HT-29 (cell line): ENCODE measurements around the gene PROM1. TPM values are rescaled to one million over a fixed set of nuclear protein-coding genes. Genes with fewer than 3 reads are reported as not detected.

Experiments used
- DNase-seq: peaks from one replicate; pipeline ENCODE4 v3.0.0-alpha.2; 2015; ENCODE audit warnings: low spot score
- total RNA-seq: library from RNA; depleted of rRNA; stranded (reverse); fragments of >200 nt; shearing (Covaris generic); gene quantifications from 2 replicates; pipeline ENCODE4 v1.2.3, GENCODE V29; 2014

PROM1 gene
- total RNA-seq, 1 experiment from 2014 or later, result 54.3 TPM

- DNase-seq, result no peak
Measured at GRCh38 chr4:16062601-16063000, 21.2 kb downstream of the PROM1 start.

- peak; percentile 22 for DNase-seq
Measured at GRCh38 chr4:16056681-16057385, 27.0 kb downstream of the PROM1 start.

- DNase-seq, result no peak
Measured at GRCh38 chr4:16055873-16056272, 27.9 kb downstream of the PROM1 start.

- DNase-seq, result no peak
Measured at GRCh38 chr4:16055471-16055870, 28.4 kb downstream of the PROM1 start.

GRCh38 chr4:16052939-16053338 is 30.9 kb downstream of the PROM1 start:
- no peak for DNase-seq

GRCh38 chr4:16051980-16052379 is 31.8 kb downstream of the PROM1 start:
- DNase-seq, result no peak

- no peak for DNase-seq
Measured at GRCh38 chr4:16051132-16051531, 32.7 kb downstream of the PROM1 start.

GRCh38 chr4:16050669-16051068 is 33.2 kb downstream of the PROM1 start:
- no peak for DNase-seq

GRCh38 chr4:16048619-16049419 is 35.0 kb downstream of the PROM1 start:
- no peak for DNase-seq

- DNase-seq, result no peak
Measured at GRCh38 chr4:16045687-16046086, 38.1 kb downstream of the PROM1 start.

- DNase-seq, result no peak
Measured at GRCh38 chr4:16043642-16044498, 40.0 kb downstream of the PROM1 start.

GRCh38 chr4:16039139-16039538 is 44.7 kb downstream of the PROM1 start:
- no peak for DNase-seq

- DNase-seq, result no peak
Measured at GRCh38 chr4:16037901-16038300, 45.9 kb downstream of the PROM1 start.

GRCh38 chr4:16035843-16036242 is 48.0 kb downstream of the PROM1 start:
- no peak for DNase-seq

- peak; percentile 52 for DNase-seq
Measured at GRCh38 chr4:16034010-16034748, 49.6 kb downstream of the PROM1 start.

- DNase-seq, result no peak
Measured at GRCh38 chr4:16032396-16032770, 51.4 kb downstream of the PROM1 start.

GRCh38 chr4:16031546-16032395 is 52.1 kb downstream of the PROM1 start:
- no peak for DNase-seq

GRCh38 chr4:16029886-16030285 is 53.9 kb downstream of the PROM1 start:
- no peak for DNase-seq

GRCh38 chr4:16029262-16029661 is 54.6 kb downstream of the PROM1 start:
- no peak for DNase-seq

- no peak for DNase-seq
Measured at GRCh38 chr4:16027626-16028025, 56.2 kb downstream of the PROM1 start.

- DNase-seq, result no peak
Measured at GRCh38 chr4:16027114-16027513, 56.7 kb downstream of the PROM1 start.
